Loucy (cell line): ENCODE results near the gene ZNF396.

Source experiments
- H2AFZ ChIP-seq: fragments of 200-600 bp; sonication (generic); 2 replicates; pipeline ENCODE4 v1.6.0; 2016; ENCODE audit warnings: antibody characterized with exemption, mild to moderate bottlenecking, low read length, moderate library complexity
- H3F3A ChIP-seq: fragments of 200-600 bp; 2 replicates; pipeline ENCODE4 v1.6.0; 2016; ENCODE audit warnings: antibody characterized with exemption, low read depth, mild to moderate bottlenecking
- H3K27me3 ChIP-seq: fragments of 200-600 bp; sonication (generic); 2 replicates; pipeline ENCODE4 v1.6.1; 2014; ENCODE audit warnings: low read length, mild to moderate bottlenecking; ENCODE audit not compliant: insufficient read depth, poor library complexity, severe bottlenecking
- H3K36me3 ChIP-seq: fragments of 200-600 bp; sonication (generic); 2 replicates; pipeline ENCODE4 v1.6.1; 2016; ENCODE audit warnings: low read length; ENCODE audit not compliant: insufficient read depth
- H3K4me1 ChIP-seq: fragments of 200-600 bp; sonication (generic); 2 replicates; pipeline ENCODE4 v1.5.1; 2014; ENCODE audit warnings: low read length, mild to moderate bottlenecking; ENCODE audit not compliant: insufficient read depth, poor library complexity, severe bottlenecking
- H3K4me2 ChIP-seq: fragments of 200-600 bp; sonication (generic); 2 replicates; pipeline ENCODE4 v1.6.0; 2014; ENCODE audit warnings: antibody characterized with exemption, low read length, low read depth, mild to moderate bottlenecking; ENCODE audit not compliant: poor library complexity, severe bottlenecking
- H3K4me3 ChIP-seq: fragments of 200-600 bp; sonication (generic); 2 replicates; pipeline ENCODE4 v1.5.1; 2014; ENCODE audit warnings: low read length, mild to moderate bottlenecking, mixed read lengths; ENCODE audit not compliant: poor library complexity, severe bottlenecking
- H3K79me2 ChIP-seq: fragments of 200-600 bp; sonication (generic); 2 replicates; pipeline ENCODE4 v1.6.1; 2014; ENCODE audit warnings: low read length; ENCODE audit not compliant: insufficient read depth
- H3K9ac ChIP-seq: fragments of 200-600 bp; sonication (generic); 2 replicates; pipeline ENCODE4 v1.6.0; 2014; ENCODE audit warnings: mild to moderate bottlenecking, low read depth, low read length, moderate library complexity; ENCODE audit not compliant: poor library complexity, severe bottlenecking
- H3K9me2 ChIP-seq: fragments of 200-600 bp; sonication (generic); replicated peaks from 2 replicates; pipeline ENCODE4 v1.6.1; 2016; ENCODE audit warnings: low read depth, low read length, mixed read lengths
- H3K9me3 ChIP-seq: fragments of 200-600 bp; sonication (generic); 2 replicates; pipeline ENCODE4 v1.6.1; 2014; ENCODE audit warnings: mild to moderate bottlenecking, antibody characterized with exemption, low read length, low read depth; ENCODE audit not compliant: insufficient read depth
- H4K20me1 ChIP-seq: fragments of 200-600 bp; sonication (generic); 2 replicates; pipeline ENCODE4 v1.6.0; 2014; ENCODE audit warnings: antibody characterized with exemption, low read length, mild to moderate bottlenecking; ENCODE audit not compliant: insufficient read depth, poor library complexity, severe bottlenecking
- EZH2phosphoT487 ChIP-seq: fragments of 200-600 bp; IDR thresholded peaks from 2 replicates; pipeline ENCODE4 v1.6.1; 2018; ENCODE audit warnings: antibody characterized with exemption, mild to moderate bottlenecking, moderate library complexity, borderline replicate concordance
- TF ChIP-seq, protein P1 (sequence below): fragments of 200-600 bp; sonication (generic); conservative IDR thresholded peaks from 2 replicates; pipeline ENCODE4 v1.5.1; 2014; ENCODE audit warnings: mild to moderate bottlenecking, antibody characterized with exemption, low read length

The ZNF396 gene

DNA sequence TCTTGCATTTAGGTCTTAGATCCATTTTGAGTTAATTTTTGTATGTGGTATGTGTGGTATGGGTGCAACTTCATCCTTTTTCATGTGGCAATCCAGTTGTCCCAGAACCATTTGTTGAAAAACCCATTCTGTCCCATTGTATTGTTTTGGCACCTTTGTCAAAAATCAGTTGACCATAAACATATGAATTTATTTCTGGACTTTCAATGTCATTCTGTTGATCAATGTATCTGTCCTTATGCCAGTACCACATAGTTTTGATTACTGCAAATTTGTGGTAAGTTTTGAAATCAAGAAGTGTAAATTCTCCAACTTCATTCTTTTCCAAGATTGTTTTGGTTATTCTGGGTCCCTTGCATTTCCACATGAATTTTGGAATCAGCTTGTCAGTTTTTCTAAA lies 16.6 kb upstream of the ZNF396 start:
- no peaks in the 10 kb centered on the region for H3K9me3 ChIP-seq
- no peaks in the 10 kb centered on the region for H3K36me3 ChIP-seq
- no peaks in the 10 kb centered on the region for H3K27me3 ChIP-seq
- H2AFZ ChIP-seq = no peak overlapping the region
- H4K20me1 ChIP-seq = no peaks in the 10 kb centered on the region
- H3F3A ChIP-seq = no peaks in the 10 kb centered on the region
- no peaks in the 10 kb centered on the region for H3K4me1 ChIP-seq
- H3K4me2 ChIP-seq = no peak overlapping the region
- no peaks in the 10 kb centered on the region for H3K79me2 ChIP-seq
- H3K9ac ChIP-seq = no peak overlapping the region
- TF ChIP-seq EZH2phosphoT487 = no peak
- TF ChIP-seq, protein P1, sequence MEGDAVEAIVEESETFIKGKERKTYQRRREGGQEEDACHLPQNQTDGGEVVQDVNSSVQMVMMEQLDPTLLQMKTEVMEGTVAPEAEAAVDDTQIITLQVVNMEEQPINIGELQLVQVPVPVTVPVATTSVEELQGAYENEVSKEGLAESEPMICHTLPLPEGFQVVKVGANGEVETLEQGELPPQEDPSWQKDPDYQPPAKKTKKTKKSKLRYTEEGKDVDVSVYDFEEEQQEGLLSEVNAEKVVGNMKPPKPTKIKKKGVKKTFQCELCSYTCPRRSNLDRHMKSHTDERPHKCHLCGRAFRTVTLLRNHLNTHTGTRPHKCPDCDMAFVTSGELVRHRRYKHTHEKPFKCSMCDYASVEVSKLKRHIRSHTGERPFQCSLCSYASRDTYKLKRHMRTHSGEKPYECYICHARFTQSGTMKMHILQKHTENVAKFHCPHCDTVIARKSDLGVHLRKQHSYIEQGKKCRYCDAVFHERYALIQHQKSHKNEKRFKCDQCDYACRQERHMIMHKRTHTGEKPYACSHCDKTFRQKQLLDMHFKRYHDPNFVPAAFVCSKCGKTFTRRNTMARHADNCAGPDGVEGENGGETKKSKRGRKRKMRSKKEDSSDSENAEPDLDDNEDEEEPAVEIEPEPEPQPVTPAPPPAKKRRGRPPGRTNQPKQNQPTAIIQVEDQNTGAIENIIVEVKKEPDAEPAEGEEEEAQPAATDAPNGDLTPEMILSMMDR = no peak
- no peaks in the 10 kb centered on the region for H3K9me2 ChIP-seq
- no peak overlapping the region for H3K4me3 ChIP-seq

DNA sequence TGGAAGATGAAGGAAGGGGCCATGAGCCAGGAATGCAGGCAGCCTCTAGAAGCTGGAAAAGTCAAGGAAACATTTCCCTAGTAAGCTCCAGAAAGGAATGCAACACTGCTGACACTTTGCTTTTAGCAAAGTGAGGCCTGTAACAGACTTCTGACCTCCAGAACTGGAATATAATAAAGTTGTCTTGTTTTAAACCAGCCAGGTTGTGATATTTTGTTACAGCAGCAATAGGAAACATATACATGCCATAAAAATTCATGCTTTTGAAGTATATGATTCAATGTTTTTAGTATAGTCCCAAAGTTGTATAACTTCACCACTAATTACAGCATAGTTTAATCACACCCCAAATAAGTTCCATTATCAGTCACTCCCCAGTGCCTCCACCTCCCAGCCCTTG lies 15.2 kb upstream of the ZNF396 start:
- Histone ChIP-seq H3K4me3 (no peak overlapping the region), H2AFZ (no peak overlapping the region), H3K4me2 (no peak overlapping the region), H4K20me1 (no peaks in the 10 kb centered on the region), H3K9ac (no peak overlapping the region), H3K4me1 (no peaks in the 10 kb centered on the region), H3K36me3 (no peaks in the 10 kb centered on the region), H3K27me3 (no peaks in the 10 kb centered on the region), H3K9me3 (no peaks in the 10 kb centered on the region), H3F3A (no peaks in the 10 kb centered on the region), H3K79me2 (no peaks in the 10 kb centered on the region), H3K9me2 (no peaks in the 10 kb centered on the region)
- TF ChIP-seq, protein P1 = no peak
- no peak for TF ChIP-seq EZH2phosphoT487

DNA sequence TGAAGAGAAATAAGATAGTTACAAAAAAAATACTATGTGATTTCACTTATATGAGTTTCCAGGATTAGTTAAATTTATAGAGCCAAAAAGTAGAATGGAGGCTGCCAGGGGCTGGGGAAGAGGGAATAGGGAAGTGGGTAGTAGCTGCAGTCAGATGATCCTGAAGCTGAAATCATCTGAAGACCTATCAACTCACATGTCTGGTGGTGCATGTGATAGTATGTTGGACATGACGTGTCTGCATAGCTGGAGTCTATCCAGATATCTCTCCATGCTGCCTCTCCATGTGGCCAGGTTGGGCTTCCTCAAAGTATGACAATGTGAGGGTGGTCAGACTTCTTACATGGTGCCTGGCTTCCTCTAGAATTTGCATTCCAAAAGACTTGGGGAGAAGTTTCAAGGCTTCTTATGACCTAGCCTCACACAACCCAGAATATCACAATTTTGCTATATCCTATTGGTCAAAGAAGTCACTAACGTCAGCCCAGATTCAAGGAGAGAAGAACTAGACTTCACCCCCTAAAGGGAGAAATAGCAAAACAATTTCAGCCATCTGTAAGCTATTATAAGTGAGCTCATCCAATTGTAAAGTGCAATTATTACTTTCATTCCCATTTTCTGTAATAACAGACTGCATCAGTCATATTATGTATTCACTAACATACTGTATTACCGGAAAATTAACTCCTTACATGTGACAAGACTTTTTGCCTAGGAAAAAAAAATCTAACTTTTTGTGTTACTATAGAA lies 14.0 kb upstream of the ZNF396 start:
- Histone ChIP-seq H3K36me3 (no peaks in the 10 kb centered on the region), H3F3A (no peaks in the 10 kb centered on the region), H3K9me3 (no peaks in the 10 kb centered on the region), H3K9ac (no peak overlapping the region), H4K20me1 (no peaks in the 10 kb centered on the region), H3K4me3 (no peak overlapping the region), H2AFZ (no peak overlapping the region), H3K4me1 (peaks cover 3% of the 10 kb centered on the region), H3K9me2 (no peaks in the 10 kb centered on the region), H3K79me2 (no peaks in the 10 kb centered on the region), H3K4me2 (no peak overlapping the region), H3K27me3 (no peaks in the 10 kb centered on the region)
- TF ChIP-seq, protein P1 = no peak
- TF ChIP-seq EZH2phosphoT487 = no peak
